ENCODE results near the gene TSPAN16.
"Not testable (repeated sequence)": the region's sequence is repeated elsewhere in the genome, so short reads cannot be mapped to it uniquely, and the experiment has no call there.

TSPAN16 gene

DNA sequence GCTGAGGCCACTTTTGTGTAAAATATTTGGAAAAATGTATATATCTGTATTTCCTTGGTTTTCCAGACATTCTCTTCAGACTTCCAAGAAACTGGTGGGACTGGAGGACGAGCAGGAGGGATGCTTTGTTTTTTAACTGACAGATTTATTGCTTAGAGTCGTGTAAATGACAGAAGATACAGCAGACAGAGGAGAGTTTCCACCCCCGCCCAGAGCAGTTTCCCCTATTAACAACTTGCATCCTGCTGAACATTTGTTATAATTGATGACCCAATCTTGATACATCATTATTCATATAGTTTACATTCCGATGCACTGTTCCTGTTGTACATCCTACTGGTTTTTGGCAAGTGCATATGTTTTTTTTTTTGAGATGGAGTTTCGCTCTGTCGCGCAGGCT lies 26.6 kb upstream of the TSPAN16 start:
- no peak for DNase-seq

DNA sequence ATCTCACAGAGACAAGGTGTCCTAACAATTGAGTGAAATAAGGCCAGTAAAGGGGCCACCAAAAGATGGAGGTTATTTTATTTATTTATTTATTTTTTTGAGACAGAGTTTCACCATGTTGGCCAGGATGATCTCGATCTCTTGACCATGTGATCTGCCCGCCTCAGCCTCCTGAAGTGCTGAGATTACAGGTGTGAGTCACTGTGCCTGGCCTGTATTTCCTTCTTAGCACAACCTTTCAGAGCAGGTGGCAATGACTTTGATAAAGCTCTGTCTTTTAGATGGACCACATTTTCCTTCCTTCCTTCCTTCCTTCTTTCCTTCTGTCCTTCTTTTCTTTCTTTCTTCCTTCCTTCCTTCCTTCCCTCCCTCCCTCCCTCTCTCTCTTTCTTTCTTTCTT lies 22.7 kb upstream of the TSPAN16 start:
- DNase-seq, result no peak

GRCh38 chr19:11273989-11274388 lies 22.0 kb upstream of the TSPAN16 start:
- DNase-seq, result no peak

- DNase-seq, result no peak
Observed at GRCh38 chr19:11274533-11275086, 21.4 kb upstream of the TSPAN16 start.

DNA sequence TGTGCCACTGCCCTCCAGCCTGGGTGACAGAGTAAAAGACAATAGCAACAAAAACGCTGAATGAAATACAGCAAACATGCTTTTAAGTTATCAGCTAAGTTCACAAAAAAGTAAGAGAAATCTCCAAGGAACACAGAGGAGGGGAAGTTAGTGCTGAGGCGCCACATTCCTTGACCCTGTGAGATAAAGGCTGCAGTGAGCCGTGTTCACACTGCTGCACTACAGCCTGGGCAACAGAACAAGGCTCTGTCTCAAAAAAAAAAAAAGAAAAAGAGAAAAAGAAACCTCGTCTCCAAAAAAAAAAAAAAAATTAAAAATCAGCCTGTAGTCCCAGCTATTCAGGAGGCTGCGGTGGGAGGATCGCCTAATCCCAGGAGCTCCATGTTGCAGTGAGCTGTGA lies 17.3 kb upstream of the TSPAN16 start:
- no peak for DNase-seq

DNA sequence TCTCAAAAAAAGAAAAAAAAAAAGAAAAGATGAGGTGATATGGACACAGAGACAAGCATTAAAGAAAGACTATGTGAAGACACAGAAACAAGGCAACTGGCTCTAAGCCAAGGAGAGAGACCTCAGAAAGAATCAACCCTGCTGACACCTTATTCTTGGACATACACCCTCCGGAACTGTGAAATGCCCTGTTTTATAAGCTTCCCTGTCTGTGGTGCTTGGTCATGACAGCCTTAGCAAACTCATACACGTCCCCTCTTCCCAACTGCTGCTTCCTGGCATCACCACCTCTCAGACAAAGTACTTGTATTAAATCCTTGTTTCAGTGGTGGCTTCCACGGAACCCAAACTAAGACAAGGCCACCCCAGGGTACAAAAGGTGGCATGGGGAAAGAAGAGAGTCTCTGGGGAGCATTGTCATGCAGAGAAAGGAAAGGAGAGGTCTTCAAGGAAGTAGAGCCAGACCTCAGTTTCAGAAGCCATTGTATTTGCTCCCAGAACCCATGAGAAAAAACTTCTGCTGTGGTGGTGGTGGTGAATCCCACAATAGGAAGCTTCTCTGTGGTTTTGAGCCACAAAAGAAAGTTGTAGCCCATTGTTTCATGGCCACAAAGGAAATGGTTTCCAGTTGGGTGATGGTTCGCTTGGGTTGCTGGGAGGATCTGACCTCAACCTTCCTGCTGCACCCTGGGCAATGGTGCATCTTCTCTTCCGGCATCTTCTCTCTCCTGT lies 16.3 kb upstream of the TSPAN16 start:
- DNase-seq, result no peak

DNA sequence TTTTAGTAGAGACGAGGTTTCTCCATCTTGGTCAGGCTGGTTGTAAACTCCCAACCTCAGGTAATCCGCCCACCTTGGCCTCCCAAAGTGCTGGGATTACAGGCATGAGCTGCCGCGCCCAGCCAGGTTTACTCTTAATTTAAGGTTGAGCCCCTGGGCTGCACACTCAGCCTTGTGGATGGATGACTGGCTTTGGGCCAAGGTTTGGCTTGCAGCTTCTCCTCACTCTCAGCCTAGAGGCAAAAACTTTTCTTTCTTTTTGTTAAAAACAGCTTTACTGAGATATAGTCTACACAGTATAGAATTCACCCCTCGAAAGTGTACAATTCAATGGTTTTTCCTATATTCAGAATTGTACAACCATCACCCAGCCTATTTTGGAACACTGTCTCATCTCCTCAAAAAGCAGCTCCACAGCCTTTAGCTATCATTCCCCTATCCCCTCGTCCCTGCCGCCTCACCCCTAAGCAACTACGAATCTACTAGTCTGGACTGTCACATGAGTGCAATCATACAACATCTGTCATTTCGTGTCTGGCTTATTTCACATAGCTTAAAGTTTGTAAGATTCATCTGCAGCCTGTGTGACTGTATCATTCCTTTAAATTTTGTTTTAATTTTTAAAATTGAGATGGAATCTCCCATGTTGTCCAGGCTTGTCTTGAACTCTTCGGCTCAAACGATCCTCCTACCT lies 14.5 kb upstream of the TSPAN16 start:
- no peak for DNase-seq

- DNase-seq, result no peak
Observed at GRCh38 chr19:11284515-11284914, 11.4 kb upstream of the TSPAN16 start.

DNA sequence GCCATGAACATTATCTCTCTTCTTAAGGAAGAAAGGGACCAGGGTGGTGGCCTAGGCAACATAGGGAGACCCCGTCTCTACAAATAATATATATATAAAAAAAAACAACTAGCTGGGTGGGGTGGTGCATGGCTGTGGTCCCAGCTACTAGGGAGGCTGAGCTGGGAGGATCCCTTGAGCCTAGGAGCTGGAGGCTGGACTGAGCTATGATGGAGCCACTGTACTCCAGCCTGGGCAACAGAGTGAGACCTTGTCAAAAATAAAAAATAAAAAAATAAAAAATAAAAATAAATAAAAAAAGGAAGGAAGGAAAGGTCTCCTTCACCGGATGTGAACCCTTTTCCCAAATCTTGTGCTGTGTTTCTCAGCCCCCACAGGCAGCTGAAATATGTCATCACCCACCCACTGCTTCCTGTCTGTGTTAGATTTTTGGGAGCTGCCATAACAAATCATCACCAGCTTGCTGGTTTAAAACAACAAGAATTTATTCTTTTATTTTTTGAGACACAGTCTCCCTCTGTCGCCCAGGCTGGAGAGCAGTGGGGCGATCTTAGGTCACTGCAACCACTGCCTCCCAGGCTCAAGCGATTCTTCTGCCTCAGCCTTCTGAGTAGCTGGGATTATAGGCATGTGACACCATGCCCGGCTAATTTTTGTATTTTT lies 9.5 kb upstream of the TSPAN16 start:
- no peak for DNase-seq

DNA sequence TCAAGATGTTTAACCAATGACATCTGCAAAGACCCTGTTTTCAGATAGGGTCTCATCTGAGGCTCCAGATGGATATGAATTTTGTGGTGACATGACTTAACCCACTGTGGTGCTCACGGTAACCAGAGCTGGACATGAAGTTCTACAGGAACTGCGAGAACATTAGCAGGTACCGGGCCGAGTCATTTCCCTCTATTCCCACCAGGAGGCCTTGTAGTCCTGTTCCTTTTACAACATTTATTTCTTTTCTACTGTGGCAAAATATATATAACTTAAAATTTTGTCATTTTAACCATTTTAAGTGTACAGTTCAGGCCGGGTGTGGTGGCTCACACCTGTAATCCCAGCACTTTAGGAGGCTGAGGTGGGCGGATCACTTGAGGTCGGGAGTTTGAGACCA lies 7.6 kb upstream of the TSPAN16 start:
- no peak for DNase-seq

DNA sequence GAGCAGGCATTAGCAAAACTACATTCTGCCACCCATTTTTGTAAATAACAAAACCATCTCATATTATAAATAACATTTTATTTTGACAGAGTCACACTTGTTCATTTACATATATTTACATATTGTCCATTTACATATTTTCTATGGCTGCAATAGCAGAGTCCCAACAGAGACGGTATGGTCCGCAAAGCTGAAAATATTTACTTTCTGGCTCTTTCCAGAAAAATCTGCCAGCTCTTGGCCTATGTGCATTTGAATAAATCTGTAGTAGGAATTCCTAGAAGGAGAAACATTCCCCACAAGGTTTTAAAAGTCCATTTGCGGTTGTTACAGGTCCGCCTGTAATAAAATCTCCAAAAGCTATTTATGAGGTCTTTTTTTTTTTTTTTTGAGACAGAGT lies 5.7 kb upstream of the TSPAN16 start:
- DNase-seq, result no peak

DNA sequence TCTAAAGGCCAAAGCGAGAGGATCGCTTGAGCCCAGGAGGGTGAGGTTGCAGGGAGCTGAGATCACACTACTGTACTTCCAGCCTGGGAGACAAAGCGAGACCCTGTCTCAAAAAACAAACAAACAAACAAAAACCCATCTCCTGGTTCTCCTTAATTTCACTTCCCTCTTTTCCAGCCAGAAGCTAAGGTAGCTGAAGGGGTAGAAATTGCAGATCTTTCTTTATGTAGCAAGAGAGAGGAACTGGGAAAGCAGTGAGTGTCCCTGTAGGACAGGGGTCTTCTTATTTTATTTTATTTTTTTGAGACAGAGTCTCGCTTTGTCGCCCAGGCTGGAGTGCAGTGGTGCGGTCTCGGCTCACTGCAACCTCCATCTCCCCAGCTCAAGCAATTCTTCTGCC lies 4.5 kb upstream of the TSPAN16 start:
- DNase-seq, result no peak

- DNase-seq, result no peak
Observed at GRCh38 chr19:11291991-11292390, 4.0 kb upstream of the TSPAN16 start.

DNA sequence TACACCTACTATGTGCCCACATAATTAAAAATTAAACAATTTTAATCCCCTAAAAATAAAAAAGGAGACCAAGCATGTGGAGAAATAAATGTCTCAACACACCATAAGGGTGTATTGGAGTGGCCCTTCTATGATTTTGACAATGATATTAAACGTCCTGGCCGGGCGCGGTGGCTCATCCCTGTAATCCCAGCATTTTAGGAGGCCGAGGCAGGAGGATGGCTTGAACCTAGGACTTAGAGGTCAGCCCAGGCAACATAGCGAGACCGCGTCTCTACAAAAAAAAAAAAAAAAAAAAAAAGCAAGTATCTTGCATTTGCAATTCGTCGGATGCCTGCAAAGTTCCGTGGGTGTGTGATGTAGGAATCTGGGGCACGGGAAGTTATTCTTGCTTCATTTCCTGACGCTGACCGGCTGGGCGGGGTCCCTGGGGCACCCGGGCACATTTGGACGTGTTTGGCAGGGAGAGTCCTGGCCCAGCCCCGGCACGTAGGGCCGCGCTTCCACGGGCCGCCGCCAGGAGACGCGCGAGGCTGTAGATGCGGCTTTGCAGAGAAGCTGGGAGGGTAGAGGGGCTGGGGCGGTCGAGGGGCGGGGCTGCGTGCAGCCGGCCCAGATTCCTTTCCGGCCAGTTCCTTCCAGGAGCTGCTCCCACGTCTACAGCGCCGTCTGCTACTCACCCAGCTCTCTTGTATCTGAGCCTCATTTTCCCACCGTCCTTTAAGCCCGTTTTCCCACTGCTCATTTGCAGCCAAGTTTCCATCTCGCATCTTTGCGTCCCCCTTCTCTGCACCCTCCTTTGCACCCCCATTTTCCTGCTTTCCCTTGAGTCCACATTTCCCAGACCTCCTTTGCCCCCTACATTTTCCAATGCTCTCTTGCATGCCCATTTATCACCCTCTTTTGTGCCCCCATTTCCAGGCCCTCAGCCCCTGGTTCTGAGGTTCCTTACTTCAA lies 2.2 kb upstream of the TSPAN16 start:
- peak; percentile 80 for DNase-seq

DNA sequence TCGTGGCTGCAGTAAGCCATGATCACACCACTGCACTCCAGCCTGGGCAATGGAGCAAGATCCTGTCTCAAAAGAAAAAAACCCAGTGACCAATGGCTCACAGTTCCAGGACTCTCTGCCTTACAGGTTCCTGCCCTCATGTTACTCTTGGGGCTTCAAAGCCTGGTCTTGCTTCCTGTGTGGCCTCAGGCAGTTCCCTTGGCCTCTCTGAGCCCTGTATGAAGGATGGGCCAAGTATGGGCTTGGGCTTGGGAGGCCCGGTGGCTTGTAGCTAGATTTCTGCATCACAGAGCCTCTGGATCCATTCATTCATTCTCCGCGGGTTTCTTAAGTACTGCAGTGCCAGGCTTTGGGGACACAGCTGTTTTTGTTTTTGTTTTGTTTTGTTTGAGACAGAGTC lies 780 bp upstream of the TSPAN16 start:
- DNase-seq, result no peak

DNA sequence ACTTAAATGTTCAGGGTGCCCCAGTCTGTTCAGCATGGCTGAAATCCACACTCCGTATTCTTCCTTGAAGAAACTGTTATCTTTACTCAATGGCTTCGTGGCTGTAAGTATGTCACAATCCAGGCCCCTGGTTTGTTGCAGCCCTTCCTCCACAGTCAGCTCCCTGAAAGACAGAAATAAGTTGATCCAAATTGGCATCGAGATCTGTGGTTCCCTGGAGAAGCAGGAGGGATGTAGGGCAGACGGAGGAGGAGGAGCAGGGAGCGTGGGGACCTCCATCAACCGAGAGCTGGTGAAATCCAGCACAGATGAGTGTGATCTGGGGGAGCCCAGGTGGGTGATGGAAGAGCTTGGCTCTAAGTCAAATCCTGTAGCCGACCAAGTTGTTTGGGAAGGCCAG lies 304 bp downstream of the TSPAN16 start:
- no peak for DNase-seq

- no peak for DNase-seq
Observed at GRCh38 chr19:11299946-11300810, 4.2 kb downstream of the TSPAN16 start.

DNA sequence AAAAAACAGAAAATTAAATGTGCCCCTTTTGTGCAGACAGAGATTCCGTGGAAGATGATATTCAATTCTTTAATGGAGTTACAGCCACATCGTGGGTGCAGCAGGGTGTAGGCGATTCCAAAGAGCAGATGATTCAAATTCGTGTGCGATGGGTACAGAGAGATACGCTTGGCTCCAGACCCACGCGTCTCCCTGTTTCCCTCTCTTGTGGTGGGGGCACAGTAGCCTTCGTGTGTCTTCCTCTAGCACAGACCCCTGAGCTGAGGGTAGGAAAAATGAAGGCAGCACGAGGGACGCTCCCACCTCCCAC lies 4.8 kb downstream of the TSPAN16 start:
- DNase-seq, result no peak

GRCh38 chr19:11304936-11305335 lies 9.0 kb downstream of the TSPAN16 start:
- no peak for DNase-seq

DNA sequence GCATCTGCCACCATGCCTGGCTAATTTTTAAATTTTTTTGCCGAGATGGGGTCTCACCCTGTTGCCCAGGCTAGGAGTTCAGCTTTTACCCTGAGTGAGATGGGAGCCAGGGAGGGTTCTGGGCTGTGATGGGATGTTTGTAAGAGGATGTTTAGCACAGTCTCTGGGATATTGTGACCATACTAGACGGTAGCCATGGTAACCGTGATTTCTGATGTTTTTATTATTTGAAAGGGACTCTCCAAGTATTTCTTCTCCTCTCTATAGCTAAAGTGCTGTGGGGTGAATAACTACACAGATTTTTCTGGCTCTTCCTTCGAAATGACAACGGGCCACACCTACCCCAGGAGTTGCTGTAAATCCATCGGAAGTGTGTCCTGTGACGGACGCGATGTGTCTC lies 10.4 kb downstream of the TSPAN16 start:
- no peak for DNase-seq

GRCh38 chr19:11320278-11320995 lies 24.5 kb downstream of the TSPAN16 start:
- DNase-seq, result not testable (repeated sequence)
